ENCODE data around the gene GIT1.
A peak's percentile ranks its signal among the peaks of the same experiment; 100 is the strongest.

GIT1 gene

GRCh38 chr17:29597361-29598172 lies 8.1 kb upstream of the GIT1 start:
- TF ChIP-seq, protein P1, sequence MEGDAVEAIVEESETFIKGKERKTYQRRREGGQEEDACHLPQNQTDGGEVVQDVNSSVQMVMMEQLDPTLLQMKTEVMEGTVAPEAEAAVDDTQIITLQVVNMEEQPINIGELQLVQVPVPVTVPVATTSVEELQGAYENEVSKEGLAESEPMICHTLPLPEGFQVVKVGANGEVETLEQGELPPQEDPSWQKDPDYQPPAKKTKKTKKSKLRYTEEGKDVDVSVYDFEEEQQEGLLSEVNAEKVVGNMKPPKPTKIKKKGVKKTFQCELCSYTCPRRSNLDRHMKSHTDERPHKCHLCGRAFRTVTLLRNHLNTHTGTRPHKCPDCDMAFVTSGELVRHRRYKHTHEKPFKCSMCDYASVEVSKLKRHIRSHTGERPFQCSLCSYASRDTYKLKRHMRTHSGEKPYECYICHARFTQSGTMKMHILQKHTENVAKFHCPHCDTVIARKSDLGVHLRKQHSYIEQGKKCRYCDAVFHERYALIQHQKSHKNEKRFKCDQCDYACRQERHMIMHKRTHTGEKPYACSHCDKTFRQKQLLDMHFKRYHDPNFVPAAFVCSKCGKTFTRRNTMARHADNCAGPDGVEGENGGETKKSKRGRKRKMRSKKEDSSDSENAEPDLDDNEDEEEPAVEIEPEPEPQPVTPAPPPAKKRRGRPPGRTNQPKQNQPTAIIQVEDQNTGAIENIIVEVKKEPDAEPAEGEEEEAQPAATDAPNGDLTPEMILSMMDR (conservative IDR thresholded peaks at IDR 0.05; ENCODE audit: low read depth, low read length) = no peak
- no peak overlapping the region for H3K4me3 ChIP-seq (ENCODE audit: low read depth, low read length)
- no peak for DNase-seq (ENCODE audit: low read depth)

DNA sequence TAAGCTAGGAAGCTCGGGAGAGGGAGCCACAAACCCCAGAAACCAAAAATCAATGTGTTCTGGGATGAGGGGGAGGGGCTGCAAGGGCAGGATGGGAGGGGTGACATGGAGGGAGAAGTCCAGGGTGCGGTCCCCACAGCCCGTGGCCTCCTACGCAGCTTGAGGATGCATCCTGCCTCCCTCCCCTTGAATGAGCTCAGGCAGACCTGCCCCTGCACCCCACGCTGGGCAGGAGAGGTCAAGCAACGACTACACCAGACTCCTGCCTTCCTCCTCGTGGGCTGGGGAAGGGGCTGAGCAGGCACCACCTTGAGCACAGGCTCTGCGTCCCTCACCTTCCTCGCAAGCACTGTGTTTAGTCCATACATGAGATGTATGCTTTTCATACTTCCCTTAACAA lies 7.4 kb upstream of the GIT1 start:
- no peak for DNase-seq (ENCODE audit: low read depth)
- TF ChIP-seq, protein P1 (conservative IDR thresholded peaks at IDR 0.05; ENCODE audit: low read depth, low read length) = no peak
- H3K4me3 ChIP-seq (ENCODE audit: low read depth, low read length) = no peak overlapping the region

GRCh38 chr17:29595943-29596774 lies 6.7 kb upstream of the GIT1 start:
- DNase-seq (ENCODE audit: low read depth) = no peak
- TF ChIP-seq, protein P1 (conservative IDR thresholded peaks at IDR 0.05; ENCODE audit: low read depth, low read length) = no peak
- no peak overlapping the region for H3K4me3 ChIP-seq (ENCODE audit: low read depth, low read length)

- TF ChIP-seq, protein P1 (conservative IDR thresholded peaks at IDR 0.05; ENCODE audit: low read depth, low read length) = no peak
- no peak overlapping the region for H3K4me3 ChIP-seq (ENCODE audit: low read depth, low read length)
- peak; percentile 62 for DNase-seq (ENCODE audit: low read depth)
These were observed 5.9 kb upstream of the GIT1 start for GRCh38 chr17:29595107-29595942.

DNA sequence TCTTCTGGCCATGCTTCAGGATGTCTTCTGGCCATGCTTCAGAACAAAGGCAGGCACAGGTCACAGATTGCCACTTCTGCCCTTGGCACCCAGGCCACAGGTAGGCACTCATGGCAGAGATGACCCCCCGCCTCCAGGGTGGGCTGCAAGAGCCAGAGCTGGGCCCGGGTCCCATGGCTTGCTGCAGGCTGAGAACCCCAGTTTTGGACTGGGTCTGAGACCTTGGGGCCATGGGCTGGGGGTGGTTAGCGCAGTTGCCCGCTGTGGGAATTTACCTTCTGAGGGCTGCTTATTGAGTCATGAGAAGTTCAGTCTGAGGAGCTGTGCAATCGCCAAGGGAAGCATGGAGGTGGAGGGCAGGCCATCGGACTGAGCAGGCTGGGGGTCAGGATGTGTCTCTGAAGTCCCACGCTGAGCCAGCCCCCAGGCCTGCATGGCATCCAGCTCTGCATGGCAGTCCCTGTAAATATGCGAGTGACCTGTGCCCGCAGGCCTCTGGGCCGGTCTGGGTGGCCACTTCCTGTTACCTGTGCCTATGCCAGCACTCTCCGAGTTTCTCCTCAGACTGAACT lies 5.2 kb upstream of the GIT1 start:
- TF ChIP-seq, protein P1 (conservative IDR thresholded peaks at IDR 0.05; ENCODE audit: low read depth, low read length) = no peak
- H3K4me3 ChIP-seq (ENCODE audit: low read depth, low read length) = no peak overlapping the region
- DNase-seq (ENCODE audit: low read depth) = no peak
